Neural progenitor cell (in vitro differentiated cells): Measurements from ENCODE around the gene TMEM164. TPM values are rescaled to one million over a fixed set of nuclear protein-coding genes. Genes with fewer than 3 reads are reported as not detected.

ENCODE experiments used
- DNase-seq: peaks from one replicate; pipeline ENCODE4 v3.0.0-alpha.2; 2016; ENCODE audit warnings: low spot score
- H2AFZ ChIP-seq: fragments of 200-600 bp; sonication (generic); replicated peaks from 2 replicates; pipeline ENCODE4 v1.6.1; 2016; ENCODE audit warnings: antibody characterized with exemption
- H3F3A ChIP-seq: fragments of 200-600 bp; sonication (generic); 2 replicates; pipeline ENCODE4 v1.6.1; 2016; ENCODE audit warnings: antibody characterized with exemption, low read depth
- H3K27ac ChIP-seq: fragments of 200-600 bp; sonication (generic); 2 replicates; pipeline ENCODE4 v1.5.1; 2016; ENCODE audit warnings: mild to moderate bottlenecking
- H3K27me3 ChIP-seq: fragments of 200-600 bp; sonication (generic); 2 replicates; pipeline ENCODE4 v1.6.1; 2016; ENCODE audit warnings: mild to moderate bottlenecking, moderate library complexity
- H3K36me3 ChIP-seq: fragments of 200-600 bp; sonication (generic); 2 replicates; pipeline ENCODE4 v1.5.1; 2016
- H3K4me1 ChIP-seq: fragments of 200-600 bp; sonication (generic); 2 replicates; pipeline ENCODE4 v1.6.1; 2016; ENCODE audit warnings: mixed run types
- H3K4me2 ChIP-seq: fragments of 200-600 bp; sonication (generic); 2 replicates; pipeline ENCODE4 v1.6.1; 2016
- H3K4me3 ChIP-seq: fragments of 200-600 bp; sonication (generic); 2 replicates; pipeline ENCODE4 v1.5.1; 2016
- H3K79me2 ChIP-seq: fragments of 200-600 bp; sonication (generic); 2 replicates; pipeline ENCODE4 v1.6.1; 2016; ENCODE audit warnings: low read depth
- H3K9ac ChIP-seq: fragments of 200-600 bp; sonication (generic); 2 replicates; pipeline ENCODE4 v1.6.1; 2016
- H3K9me3 ChIP-seq: fragments of 200-600 bp; sonication (generic); 2 replicates; pipeline ENCODE4 v1.5.1; 2016; ENCODE audit warnings: low read depth
- H4K20me1 ChIP-seq: fragments of 200-600 bp; sonication (generic); 2 replicates; pipeline ENCODE4 v1.6.1; 2016; ENCODE audit warnings: low read depth
- H3K27ac Mint-ChIP-seq: 3 replicates; pipeline ENCODE4 v1.8.0; 2021; ENCODE audit warnings: mixed read lengths
- H3K27me3 Mint-ChIP-seq: 2 replicates; pipeline ENCODE4 v1.8.0; 2022; ENCODE audit warnings: low read depth, mild to moderate bottlenecking, inconsistent platforms, moderate library complexity, mixed read lengths; ENCODE audit not compliant: insufficient read depth
- H3K36me3 Mint-ChIP-seq: 3 replicates; pipeline ENCODE4 v1.8.0; 2021; ENCODE audit warnings: mixed read lengths
- H3K4me1 Mint-ChIP-seq: 3 replicates; pipeline ENCODE4 v1.8.0; 2021; ENCODE audit warnings: mixed read lengths
- H3K4me3 Mint-ChIP-seq: 3 replicates; pipeline ENCODE4 v1.8.0; 2021; ENCODE audit warnings: mild to moderate bottlenecking, moderate library complexity, mixed read lengths
- H3K9me3 Mint-ChIP-seq: 3 replicates; pipeline ENCODE4 v1.8.0; 2020; ENCODE audit warnings: mixed read lengths
- CTCF ChIP-seq: fragments of 200-600 bp; sonication (generic); IDR thresholded peaks from 2 replicates; pipeline ENCODE4 v1.5.1; 2017; ENCODE audit warnings: antibody characterized with exemption, mild to moderate bottlenecking
- EZH2 ChIP-seq: fragments of 200-600 bp; sonication (generic); IDR thresholded peaks from 2 replicates; pipeline ENCODE4 v1.6.1; 2017; ENCODE audit warnings: antibody characterized with exemption, mild to moderate bottlenecking, moderate library complexity
- EZH2phosphoT487 ChIP-seq: fragments of 200-600 bp; sonication (generic); IDR thresholded peaks from 2 replicates; pipeline ENCODE4 v1.6.1; 2017; ENCODE audit warnings: antibody characterized with exemption
- total RNA-seq: library from RNA; depleted of rRNA; stranded (reverse); fragments of >200 nt; gene quantifications from 2 replicates; pipeline ENCODE4 v1.2.3, GENCODE V29; 2015; ENCODE audit warnings: low replicate concordance

Gene TMEM164
- total RNA-seq, 1 donor from 2014 or later, result 15.5 TPM

GRCh38 chrX:110034036-110034435 is 31.1 kb downstream of the TMEM164 start:
- no peak overlapping the region for H3K27ac ChIP-seq
- TF ChIP-seq EZH2 (no peak), CTCF (no peak), EZH2phosphoT487 (no peak)
- peaks cover 29% of the 10 kb centered on the region for H3K4me1 Mint-ChIP-seq
- no peak overlapping the region for H3K4me3 ChIP-seq
- H3K36me3 Mint-ChIP-seq, result peaks cover 5% of the 10 kb centered on the region
- H3K36me3 ChIP-seq, result no peaks in the 10 kb centered on the region
- no peaks in the 10 kb centered on the region for H3K9me3 ChIP-seq
- peaks cover 2% of the 10 kb centered on the region for H3K27me3 Mint-ChIP-seq
- H3K9me3 Mint-ChIP-seq, result peaks cover 4% of the 10 kb centered on the region
- no peak overlapping the region for H3K9ac ChIP-seq
- no peak overlapping the region for H3K27ac Mint-ChIP-seq
- H3F3A ChIP-seq, result no peaks in the 10 kb centered on the region
- no peak overlapping the region for H3K4me3 Mint-ChIP-seq
- H2AFZ ChIP-seq, result no peak overlapping the region
- H3K79me2 ChIP-seq, result no peaks in the 10 kb centered on the region
- H4K20me1 ChIP-seq, result peaks cover 3% of the 10 kb centered on the region
- DNase-seq, result no peak
- H3K27me3 ChIP-seq, result no peaks in the 10 kb centered on the region
- no peak overlapping the region for H3K4me2 ChIP-seq
- peaks cover 5% of the 10 kb centered on the region for H3K4me1 ChIP-seq

DNA sequence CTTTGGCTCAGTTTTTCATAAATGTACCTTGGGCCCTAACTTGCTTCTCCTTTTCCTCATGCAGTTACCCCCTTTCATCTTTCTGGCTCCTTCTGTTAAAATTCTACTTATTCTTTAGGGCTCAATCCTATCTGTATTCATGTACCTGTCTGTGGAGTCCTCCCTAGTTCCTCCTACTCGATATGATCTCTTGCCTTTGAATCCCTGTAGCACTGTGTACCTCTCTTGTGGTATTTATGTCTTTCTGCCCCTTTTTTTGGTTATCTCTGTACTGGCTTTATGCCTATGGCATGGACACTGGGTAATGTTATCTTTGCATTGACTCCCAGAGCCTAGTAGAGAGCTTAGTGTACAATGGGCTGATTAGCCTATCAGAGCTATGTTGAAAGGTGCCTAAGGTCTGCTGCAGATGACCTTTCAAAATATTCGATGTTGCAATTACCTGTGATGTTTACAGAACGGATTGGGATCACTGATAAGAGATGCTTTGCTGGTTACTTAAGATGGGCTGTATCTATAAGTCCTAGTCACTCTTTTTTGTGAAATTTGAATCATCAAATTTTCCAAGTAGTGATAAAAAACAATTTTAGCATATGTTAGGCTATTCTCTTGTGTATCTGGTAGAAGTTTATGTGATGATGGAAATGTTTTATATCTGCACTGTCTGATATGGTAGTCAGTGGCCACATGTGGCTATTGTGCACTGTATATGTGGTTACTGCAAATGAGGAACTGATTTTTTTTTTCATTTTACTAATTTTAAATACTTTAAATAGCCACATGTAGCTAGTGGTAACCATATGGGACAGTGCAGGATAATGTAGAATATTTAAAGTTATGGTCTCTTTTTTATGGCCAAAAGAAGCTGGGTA is 33.5 kb downstream of the TMEM164 start:
- Histone ChIP-seq H3K4me2 (no peak overlapping the region), H3K9me3 (no peaks in the 10 kb centered on the region), H3K27ac (no peak overlapping the region), H3F3A (no peaks in the 10 kb centered on the region), H4K20me1 (no peaks in the 10 kb centered on the region), H3K36me3 (no peaks in the 10 kb centered on the region), H3K79me2 (no peaks in the 10 kb centered on the region), H3K4me1 (peaks cover 7% of the 10 kb centered on the region), H3K9ac (no peak overlapping the region), H2AFZ (no peak overlapping the region), H3K27me3 (no peaks in the 10 kb centered on the region), H3K4me3 (no peak overlapping the region)
- TF ChIP-seq CTCF (no peak), EZH2 (no peak), EZH2phosphoT487 (no peak)
- Mint-ChIP-seq H3K27me3 (peaks cover 2% of the 10 kb centered on the region), H3K9me3 (peaks cover 4% of the 10 kb centered on the region), H3K4me1 (peaks cover 40% of the 10 kb centered on the region), H3K4me3 (no peak overlapping the region), H3K36me3 (peaks cover 8% of the 10 kb centered on the region), H3K27ac (no peak overlapping the region)
- no peak for DNase-seq

- Histone ChIP-seq H3K4me2 (no peak overlapping the region), H3F3A (no peaks in the 10 kb centered on the region), H3K79me2 (no peaks in the 10 kb centered on the region), H3K4me1 (peaks cover 7% of the 10 kb centered on the region), H3K9ac (no peak overlapping the region), H3K9me3 (no peaks in the 10 kb centered on the region), H3K4me3 (no peak overlapping the region), H4K20me1 (no peaks in the 10 kb centered on the region), H2AFZ (no peak overlapping the region), H3K27me3 (no peaks in the 10 kb centered on the region), H3K36me3 (no peaks in the 10 kb centered on the region), H3K27ac (no peak overlapping the region)
- Mint-ChIP-seq H3K27ac (no peak overlapping the region), H3K27me3 (peaks cover 2% of the 10 kb centered on the region), H3K36me3 (peaks cover 10% of the 10 kb centered on the region), H3K4me3 (no peak overlapping the region), H3K4me1 (peaks cover 40% of the 10 kb centered on the region), H3K9me3 (peaks cover 4% of the 10 kb centered on the region)
- TF ChIP-seq EZH2 (no peak), EZH2phosphoT487 (no peak), CTCF (no peak)
- DNase-seq, result no peak
Observed at GRCh38 chrX:110037178-110037577, 34.3 kb downstream of the TMEM164 start.
